ENCODE measurements around the gene TTBK2.

GRCh38 chr15:42742149-42742548 lies 178.4 kb downstream of the TTBK2 start:
- TF ChIP-seq POLR2A (IDR thresholded peaks at IDR 0.05; ENCODE audit: low read length) (no peak), GATA1 (IDR thresholded peaks at IDR 0.05; ENCODE audit: low read depth, low read length) (no peak)
